Measurements from ENCODE around the gene SH2D3A.

DNA sequence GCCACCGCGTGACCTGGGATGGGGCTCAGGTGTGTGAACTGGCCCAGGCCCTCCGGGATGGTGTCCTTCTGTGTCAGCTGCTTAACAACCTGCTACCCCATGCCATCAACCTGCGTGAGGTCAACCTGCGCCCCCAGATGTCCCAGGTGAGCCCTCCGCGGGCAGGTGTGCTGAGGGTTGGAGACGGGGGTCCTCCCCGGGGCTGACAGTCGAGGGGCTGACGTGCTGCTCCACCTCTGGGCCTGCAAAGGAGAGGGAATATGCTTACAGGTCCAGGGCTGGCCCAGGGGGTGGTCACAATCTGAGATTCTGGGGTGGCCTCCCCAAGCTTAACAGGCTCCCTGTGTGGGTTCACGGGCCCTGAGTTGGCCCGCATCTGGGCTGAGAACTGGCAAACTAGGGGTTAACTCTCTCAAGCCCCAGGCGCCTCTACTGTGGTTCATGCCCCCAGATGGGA is 5.7 kb upstream of the SH2D3A start:
- no peak for TF ChIP-seq POLR2A (IDR thresholded peaks at IDR 0.05)
- TF ChIP-seq, protein P1, sequence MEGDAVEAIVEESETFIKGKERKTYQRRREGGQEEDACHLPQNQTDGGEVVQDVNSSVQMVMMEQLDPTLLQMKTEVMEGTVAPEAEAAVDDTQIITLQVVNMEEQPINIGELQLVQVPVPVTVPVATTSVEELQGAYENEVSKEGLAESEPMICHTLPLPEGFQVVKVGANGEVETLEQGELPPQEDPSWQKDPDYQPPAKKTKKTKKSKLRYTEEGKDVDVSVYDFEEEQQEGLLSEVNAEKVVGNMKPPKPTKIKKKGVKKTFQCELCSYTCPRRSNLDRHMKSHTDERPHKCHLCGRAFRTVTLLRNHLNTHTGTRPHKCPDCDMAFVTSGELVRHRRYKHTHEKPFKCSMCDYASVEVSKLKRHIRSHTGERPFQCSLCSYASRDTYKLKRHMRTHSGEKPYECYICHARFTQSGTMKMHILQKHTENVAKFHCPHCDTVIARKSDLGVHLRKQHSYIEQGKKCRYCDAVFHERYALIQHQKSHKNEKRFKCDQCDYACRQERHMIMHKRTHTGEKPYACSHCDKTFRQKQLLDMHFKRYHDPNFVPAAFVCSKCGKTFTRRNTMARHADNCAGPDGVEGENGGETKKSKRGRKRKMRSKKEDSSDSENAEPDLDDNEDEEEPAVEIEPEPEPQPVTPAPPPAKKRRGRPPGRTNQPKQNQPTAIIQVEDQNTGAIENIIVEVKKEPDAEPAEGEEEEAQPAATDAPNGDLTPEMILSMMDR (IDR thresholded peaks at IDR 0.05) = no peak

Data from uterus (tissue), 2 donors.